Uterus (tissue), 4 donors: ENCODE results near the gene FADS1. TPM values are rescaled to one million over a fixed set of nuclear protein-coding genes. Genes with fewer than 3 reads are reported as not detected.

Experiments
- DNase-seq, 2 donors: peaks; one replicate each; pipeline ENCODE4 v3.0.0-alpha.2; 2019 to 2020
- H3K27ac ChIP-seq, 2 donors: fragments of 200-600 bp; sonication (generic); 1 replicate in 1 of 2; 2 replicates in 1 of 2; pipeline ENCODE4 v1.5.1; 2016 to 2018
- H3K27me3 ChIP-seq, 2 donors: fragments of 200-600 bp; sonication (generic); one replicate each; pipeline ENCODE4 v1.5.1; 2018 to 2019; ENCODE audit warnings: control low read depth in 1 of 2
- H3K36me3 ChIP-seq, 2 donors: fragments of 200-600 bp; sonication (generic); one replicate each; pipeline ENCODE4 v1.5.1; 2019; ENCODE audit warnings: control low read depth in 1 of 2
- H3K4me1 ChIP-seq, 2 donors: fragments of 200-600 bp; sonication (generic); one replicate each; pipeline ENCODE4 v1.5.1; 2018 to 2019; ENCODE audit warnings: control low read depth in 1 of 2
- H3K4me3 ChIP-seq, 2 donors: fragments of 200-600 bp; sonication (generic); 1 replicate in 1 of 2; 2 replicates in 1 of 2; pipeline ENCODE4 v1.5.1; 2018 to 2019; ENCODE audit warnings: mild to moderate bottlenecking in 1 of 2
- H3K9me3 ChIP-seq, 2 donors: fragments of 200-600 bp; sonication (generic); one replicate each; pipeline ENCODE4 v1.5.1; 2019; ENCODE audit warnings: control low read depth in 1 of 2
- POLR2A ChIP-seq, 2 donors: fragments of 450-650 bp; IDR thresholded peaks; one replicate each; pipeline ENCODE4 v1.6.1; 2016; ENCODE audit warnings: antibody characterized with exemption in 2 of 2, mild to moderate bottlenecking in 1 of 2, moderate library complexity in 1 of 2
- intact Hi-C: fragments of 100-400 bp; cut with DNase I; formaldehyde crosslinking; loops from one replicate; pipeline ENCODE4 v1.15.1; 2023; ENCODE audit warnings: low total_unique reads
- total RNA-seq, 4 donors: library from RNA; depleted of rRNA in 3 of 4; stranded (reverse); fragments of >200 nt in 3 of 4; gene quantifications; one replicate each; pipeline versions ENCODE4 v1.1.0 to v1.2.4, GENCODE V29; 2014 to 2023
- TF ChIP-seq, protein P1 (sequence below), 4 experiments: fragments of 200-600 bp in 2 of 4; fragments of 450-650 bp in 2 of 4; sonication (generic) in 2 of 4; IDR thresholded peaks; one replicate each; pipeline ENCODE4 v1.5.1; 2016 to 2019; ENCODE audit warnings: antibody characterized with exemption in 4 of 4, mild to moderate bottlenecking in 2 of 4, moderate library complexity in 1 of 4
- donor health status: DM: yes; HTN: yes; CAD: no.

Gene FADS1
- total RNA-seq, 4 donors from 2014 or later = 23.8 to 57.1 (median 38.3) TPM

DNA sequence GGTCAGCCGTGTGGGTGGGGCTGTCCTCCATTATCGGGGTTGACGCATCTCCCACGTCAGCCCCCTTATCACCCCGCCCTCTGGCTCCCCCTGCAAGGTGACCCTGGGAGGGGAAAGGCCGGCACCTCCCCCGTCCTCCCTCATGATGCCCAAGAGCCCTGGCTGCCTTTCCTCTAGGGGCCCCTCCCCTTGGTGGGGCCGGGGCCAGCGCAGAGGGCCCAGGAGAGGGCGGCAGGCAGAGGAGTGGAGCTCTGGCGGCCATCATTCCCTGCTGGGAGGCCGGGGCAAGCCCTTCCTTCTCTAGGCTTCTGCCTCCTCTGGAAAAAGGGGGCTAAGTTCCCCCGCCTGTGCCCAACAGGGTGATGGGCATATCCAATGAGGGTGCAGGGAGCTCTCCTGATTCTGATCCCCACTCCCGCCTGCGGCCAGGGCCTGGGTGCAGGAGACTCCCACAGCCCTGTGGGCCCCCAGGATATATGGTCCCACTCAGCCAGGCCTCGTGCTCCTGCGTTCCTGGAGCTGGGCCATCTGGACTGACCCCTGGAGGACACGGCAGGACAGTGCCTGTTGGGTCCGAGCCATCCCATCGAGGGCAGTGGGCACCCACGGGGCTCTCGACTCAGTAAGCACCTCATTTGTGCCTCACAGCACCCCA, 52.1 kb downstream of the FADS1 start:
- peak overlapping the region; percentile 93 to 95 for H3K27ac ChIP-seq
- no peaks in the 10 kb centered on the region for H3K27me3 ChIP-seq
- H3K4me3 ChIP-seq = no peak overlapping the region
- TF ChIP-seq, protein P1, sequence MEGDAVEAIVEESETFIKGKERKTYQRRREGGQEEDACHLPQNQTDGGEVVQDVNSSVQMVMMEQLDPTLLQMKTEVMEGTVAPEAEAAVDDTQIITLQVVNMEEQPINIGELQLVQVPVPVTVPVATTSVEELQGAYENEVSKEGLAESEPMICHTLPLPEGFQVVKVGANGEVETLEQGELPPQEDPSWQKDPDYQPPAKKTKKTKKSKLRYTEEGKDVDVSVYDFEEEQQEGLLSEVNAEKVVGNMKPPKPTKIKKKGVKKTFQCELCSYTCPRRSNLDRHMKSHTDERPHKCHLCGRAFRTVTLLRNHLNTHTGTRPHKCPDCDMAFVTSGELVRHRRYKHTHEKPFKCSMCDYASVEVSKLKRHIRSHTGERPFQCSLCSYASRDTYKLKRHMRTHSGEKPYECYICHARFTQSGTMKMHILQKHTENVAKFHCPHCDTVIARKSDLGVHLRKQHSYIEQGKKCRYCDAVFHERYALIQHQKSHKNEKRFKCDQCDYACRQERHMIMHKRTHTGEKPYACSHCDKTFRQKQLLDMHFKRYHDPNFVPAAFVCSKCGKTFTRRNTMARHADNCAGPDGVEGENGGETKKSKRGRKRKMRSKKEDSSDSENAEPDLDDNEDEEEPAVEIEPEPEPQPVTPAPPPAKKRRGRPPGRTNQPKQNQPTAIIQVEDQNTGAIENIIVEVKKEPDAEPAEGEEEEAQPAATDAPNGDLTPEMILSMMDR (IDR thresholded peaks at IDR 0.05) = no peak
- peak in 1 of 2 donors; percentile 21 for TF ChIP-seq POLR2A (IDR thresholded peaks at IDR 0.05)
- no peaks in the 10 kb centered on the region for H3K36me3 ChIP-seq
- H3K9me3 ChIP-seq = no peaks in the 10 kb centered on the region
- intact Hi-C loops = no loop called here
- peaks cover 0 to 12% of the 10 kb centered on the region in 2 donors for H3K4me1 ChIP-seq
- peak; percentile 76 to 82 for DNase-seq

DNA sequence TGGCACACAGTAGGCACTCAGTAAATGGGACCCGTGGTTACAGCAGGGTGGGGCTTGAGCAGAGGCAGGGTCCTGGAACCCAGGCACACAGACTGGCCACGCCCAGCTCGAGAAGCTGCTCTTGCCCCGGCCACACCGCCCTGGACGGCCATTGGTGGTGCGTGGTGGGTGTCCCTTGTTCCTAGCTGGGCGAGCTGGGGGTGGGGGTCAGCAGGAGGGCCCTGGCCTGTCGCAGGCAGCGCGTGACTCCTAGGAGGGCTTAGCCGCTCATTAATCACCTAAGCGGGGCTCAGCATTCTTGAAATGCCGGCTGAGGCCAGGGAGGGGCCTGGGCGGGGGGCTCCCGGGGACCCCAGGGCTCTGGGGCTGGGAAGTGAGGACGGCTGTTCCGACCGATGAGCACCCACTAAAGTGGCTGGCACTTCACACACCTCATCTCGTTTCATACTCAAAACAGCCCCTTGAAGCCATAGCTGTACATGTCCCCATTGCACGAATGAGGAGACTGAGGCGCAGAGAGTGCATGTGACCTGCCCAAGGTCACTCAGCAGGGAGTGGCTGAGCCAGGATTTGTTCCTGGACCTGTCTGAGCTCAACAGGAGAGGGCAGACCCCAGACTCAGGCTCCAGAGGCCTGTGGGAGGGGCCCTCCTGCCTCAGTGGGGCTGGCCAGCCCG, 52.7 kb downstream of the FADS1 start:
- H3K4me3 ChIP-seq = no peak overlapping the region
- intact Hi-C loops = no loop called here
- H3K27ac ChIP-seq = peak overlapping the region; percentile 93 to 95
- TF ChIP-seq POLR2A (IDR thresholded peaks at IDR 0.05) = no peak
- TF ChIP-seq, protein P1 (IDR thresholded peaks at IDR 0.05) = no peak
- no peak for DNase-seq
- no peaks in the 10 kb centered on the region for H3K27me3 ChIP-seq
- no peaks in the 10 kb centered on the region for H3K9me3 ChIP-seq
- H3K36me3 ChIP-seq = no peaks in the 10 kb centered on the region
- H3K4me1 ChIP-seq = peaks cover 0 to 12% of the 10 kb centered on the region in 2 donors

DNA sequence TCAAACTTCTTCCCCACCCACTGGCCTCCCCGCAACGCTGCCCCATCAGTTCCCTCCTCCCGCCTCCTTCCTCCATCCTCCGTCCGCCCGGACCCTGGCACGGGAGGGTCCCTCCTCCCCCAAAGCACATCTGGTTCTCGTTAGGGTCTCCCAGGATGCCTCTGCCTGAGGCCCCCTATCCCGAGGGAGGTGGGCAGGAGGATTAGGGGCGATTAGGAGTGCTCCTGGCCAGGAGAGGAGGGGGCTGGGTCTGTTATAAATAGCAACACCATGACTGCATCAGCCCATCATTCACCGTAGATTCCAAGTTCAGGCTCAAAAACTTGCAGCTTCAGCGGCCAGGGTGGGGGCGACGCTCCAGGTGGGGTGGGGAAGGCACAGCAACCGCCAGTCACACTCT, 54.0 kb downstream of the FADS1 start:
- H3K4me3 ChIP-seq = no peak overlapping the region
- H3K4me1 ChIP-seq = peaks cover 0 to 12% of the 10 kb centered on the region in 2 donors
- H3K27ac ChIP-seq = peak overlapping the region; percentile 93 to 95
- no peaks in the 10 kb centered on the region for H3K9me3 ChIP-seq
- DNase-seq = peak; percentile 48 to 55
- H3K36me3 ChIP-seq = no peaks in the 10 kb centered on the region
- intact Hi-C loops = no loop called here
- TF ChIP-seq POLR2A (IDR thresholded peaks at IDR 0.05) = no peak
- TF ChIP-seq, protein P1 (IDR thresholded peaks at IDR 0.05) = no peak
- no peaks in the 10 kb centered on the region for H3K27me3 ChIP-seq

DNA sequence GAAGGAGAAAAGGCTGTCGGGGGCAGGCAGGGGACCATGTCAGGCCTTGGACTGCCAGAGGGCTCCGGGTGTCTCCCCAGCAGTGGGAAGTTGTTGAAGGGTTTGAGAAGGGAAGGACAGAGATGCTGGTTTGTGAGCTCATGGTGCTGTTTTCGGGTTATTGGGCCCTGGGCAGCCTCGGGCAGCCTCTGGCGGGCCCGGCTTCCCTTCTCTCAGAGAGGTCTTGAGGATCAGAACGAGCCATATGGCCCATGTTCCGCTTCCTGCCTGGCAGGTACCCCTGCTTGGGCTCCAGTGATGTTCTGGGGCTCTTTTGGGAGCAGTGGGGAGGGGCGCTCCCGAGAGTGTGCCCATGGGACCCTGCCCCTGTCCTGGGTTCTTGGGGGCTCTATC, 54.6 kb downstream of the FADS1 start:
- H3K4me1 ChIP-seq = peaks cover 0 to 12% of the 10 kb centered on the region in 2 donors
- no peaks in the 10 kb centered on the region for H3K9me3 ChIP-seq
- no peak for TF ChIP-seq POLR2A (IDR thresholded peaks at IDR 0.05)
- TF ChIP-seq, protein P1 (IDR thresholded peaks at IDR 0.05) = no peak
- H3K36me3 ChIP-seq = no peaks in the 10 kb centered on the region
- intact Hi-C loops = no loop called here
- DNase-seq = no peak
- H3K4me3 ChIP-seq = no peak overlapping the region
- no peaks in the 10 kb centered on the region for H3K27me3 ChIP-seq
- peak overlapping the region; percentile 93 to 95 for H3K27ac ChIP-seq
